Cardiac fibroblast (primary cell): ENCODE measurements around the gene PTAFR.
A peak's percentile ranks its signal among the peaks of the same experiment; 100 is the strongest.

Experiments
- DNase-seq, 2 donors: peaks; one replicate each; pipeline versions ENCODE4 v3.0.0 to v3.0.0-alpha.2; 2010; ENCODE audit warnings: low read depth in 2 of 2
- H3K4me3 ChIP-seq, 2 donors: replicated peaks in 1 of 2; 1 replicate in 1 of 2; 2 replicates in 1 of 2; pipeline ENCODE4 v1.5.1; 2011; ENCODE audit warnings: low read depth in 2 of 2, low read length in 2 of 2, mild to moderate bottlenecking in 2 of 2, moderate library complexity in 1 of 2
- TF ChIP-seq, protein P1 (sequence below): IDR thresholded peaks from one replicate; pipeline ENCODE4 v1.5.1; 2011; ENCODE audit warnings: low read depth, mild to moderate bottlenecking, low read length, inconsistent platforms

The PTAFR gene

DNA sequence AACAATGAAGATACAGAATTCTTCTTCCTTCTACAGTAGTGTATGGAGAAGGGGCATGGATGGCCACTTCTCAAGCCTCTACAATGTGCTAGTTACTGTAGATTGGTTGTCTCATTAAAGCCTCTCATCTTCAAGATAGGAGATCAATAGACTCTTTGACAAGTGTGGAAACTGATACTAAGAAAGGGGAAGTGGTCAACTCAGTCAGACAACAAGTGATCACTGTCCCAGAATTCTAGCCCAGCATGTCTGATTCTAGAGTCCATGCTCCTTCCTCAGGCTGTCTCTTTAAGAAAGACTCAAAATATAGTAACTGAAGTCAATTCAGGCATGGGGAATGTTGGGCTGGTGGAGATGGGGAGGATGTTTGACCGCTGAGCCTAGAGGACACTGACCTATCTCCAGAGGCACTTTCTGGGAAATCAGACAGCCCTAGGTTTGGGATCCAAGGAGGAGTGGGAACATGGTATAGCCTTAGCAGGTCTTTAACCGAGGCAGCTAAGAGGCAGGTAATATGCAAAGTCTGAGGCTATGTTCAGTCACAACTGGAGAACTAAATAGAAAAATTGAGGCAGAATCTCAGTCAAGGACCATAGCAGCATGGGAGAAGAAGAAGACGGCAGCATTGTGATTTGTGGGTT, 48.8 kb downstream of the PTAFR start:
- no peak for DNase-seq
- TF ChIP-seq, protein P1, sequence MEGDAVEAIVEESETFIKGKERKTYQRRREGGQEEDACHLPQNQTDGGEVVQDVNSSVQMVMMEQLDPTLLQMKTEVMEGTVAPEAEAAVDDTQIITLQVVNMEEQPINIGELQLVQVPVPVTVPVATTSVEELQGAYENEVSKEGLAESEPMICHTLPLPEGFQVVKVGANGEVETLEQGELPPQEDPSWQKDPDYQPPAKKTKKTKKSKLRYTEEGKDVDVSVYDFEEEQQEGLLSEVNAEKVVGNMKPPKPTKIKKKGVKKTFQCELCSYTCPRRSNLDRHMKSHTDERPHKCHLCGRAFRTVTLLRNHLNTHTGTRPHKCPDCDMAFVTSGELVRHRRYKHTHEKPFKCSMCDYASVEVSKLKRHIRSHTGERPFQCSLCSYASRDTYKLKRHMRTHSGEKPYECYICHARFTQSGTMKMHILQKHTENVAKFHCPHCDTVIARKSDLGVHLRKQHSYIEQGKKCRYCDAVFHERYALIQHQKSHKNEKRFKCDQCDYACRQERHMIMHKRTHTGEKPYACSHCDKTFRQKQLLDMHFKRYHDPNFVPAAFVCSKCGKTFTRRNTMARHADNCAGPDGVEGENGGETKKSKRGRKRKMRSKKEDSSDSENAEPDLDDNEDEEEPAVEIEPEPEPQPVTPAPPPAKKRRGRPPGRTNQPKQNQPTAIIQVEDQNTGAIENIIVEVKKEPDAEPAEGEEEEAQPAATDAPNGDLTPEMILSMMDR: no peak
- no peak overlapping the region for H3K4me3 ChIP-seq

DNA sequence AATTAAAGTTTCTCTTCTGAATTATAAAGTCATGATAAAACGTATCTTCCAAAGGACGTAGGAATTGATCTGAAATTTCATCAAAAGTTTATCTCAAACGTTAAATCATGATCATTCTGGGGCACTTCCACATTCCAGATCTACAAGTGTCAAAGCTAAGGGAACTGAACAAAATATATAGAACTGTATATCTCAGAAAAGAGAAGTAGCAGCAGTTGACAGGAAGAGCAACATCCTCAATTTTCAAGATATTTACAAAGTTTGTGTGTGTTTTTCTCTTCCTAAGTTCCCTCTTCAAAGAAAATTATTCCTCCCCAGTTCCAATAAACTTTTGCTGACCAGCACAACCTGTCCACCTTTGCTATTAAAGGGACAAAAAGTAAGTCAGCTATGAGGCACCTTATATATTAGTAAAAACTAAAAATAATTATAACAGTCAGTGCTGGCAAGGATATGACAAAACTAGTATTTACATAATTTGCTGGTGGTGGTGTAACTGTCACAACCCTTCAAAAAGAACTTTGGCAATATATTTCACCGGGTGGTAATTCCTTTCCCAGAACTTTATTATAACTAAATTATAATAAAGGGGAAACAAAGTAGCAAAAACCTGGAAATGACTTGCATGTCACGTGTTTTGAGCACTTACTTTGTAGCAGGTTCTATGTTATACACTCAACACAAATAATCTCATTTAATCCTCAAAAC, 49.6 kb downstream of the PTAFR start:
- H3K4me3 ChIP-seq: no peak overlapping the region
- DNase-seq: no peak
- TF ChIP-seq, protein P1: no peak

DNA sequence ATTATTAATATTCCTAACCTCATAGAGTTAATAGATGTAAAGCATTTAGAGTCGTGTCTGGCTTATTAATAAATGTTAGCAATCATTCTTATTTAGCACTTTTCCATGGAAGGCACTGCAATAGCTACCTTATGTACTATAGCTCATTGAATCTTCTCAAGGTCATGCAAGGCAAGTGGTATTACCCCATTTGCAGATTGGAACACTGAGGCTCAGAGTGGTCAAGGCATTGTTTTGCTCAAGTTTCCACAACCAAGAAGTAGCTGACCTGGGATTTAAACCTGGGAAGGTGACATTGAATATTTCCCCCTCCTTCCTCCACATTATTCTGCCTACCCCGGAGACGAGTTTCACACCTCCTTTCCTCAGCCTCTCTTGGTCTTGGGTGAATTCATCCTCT, 50.3 kb downstream of the PTAFR start:
- TF ChIP-seq, protein P1: no peak
- H3K4me3 ChIP-seq: no peak overlapping the region
- DNase-seq: no peak

DNA sequence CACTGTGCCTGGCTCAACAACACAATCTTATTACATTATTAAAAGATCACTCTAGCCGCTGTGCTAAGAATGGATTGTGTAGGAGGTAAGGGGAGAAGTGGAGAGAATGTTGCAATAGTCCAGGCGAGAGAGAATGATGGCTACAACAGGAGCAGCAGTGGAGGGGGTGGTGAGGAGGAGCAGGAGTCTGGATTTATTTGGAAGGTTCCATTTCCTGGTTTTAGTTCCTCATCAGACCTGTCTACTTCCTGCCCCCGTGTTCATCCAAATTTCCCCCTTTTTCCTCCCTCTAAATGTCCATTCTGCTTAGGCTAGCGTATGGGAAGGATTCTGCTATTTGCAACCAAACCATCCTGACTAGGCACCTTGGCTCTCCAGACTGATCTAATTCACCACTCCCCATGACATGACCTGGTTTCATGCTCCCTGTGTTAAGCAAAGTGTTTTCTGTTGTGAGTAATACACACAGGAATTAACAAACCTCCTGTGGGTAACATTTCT, 53.0 kb downstream of the PTAFR start:
- TF ChIP-seq, protein P1: no peak
- no peak overlapping the region for H3K4me3 ChIP-seq
- peak; percentile 78 to 95 for DNase-seq

DNA sequence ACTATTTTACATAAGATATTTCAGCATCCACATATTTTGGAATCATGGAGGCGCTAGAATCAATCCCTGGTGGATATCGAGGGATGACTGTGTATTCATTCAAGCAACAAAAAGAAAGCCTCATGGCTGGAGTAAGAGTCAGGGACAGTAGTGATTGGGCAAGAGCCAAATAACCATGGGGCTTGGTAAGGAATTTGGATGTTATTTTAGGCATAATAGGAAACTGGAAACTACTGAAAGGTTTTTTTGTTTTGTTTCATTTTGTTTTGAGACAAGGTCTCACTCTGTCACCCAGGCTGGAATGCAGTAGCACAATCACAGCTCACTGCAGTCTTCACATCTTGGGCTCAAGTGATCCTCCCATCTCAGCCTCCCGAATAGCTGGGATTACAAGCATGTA, 54.3 kb downstream of the PTAFR start:
- DNase-seq: peak; percentile 37 to 82
- TF ChIP-seq, protein P1: no peak

DNA sequence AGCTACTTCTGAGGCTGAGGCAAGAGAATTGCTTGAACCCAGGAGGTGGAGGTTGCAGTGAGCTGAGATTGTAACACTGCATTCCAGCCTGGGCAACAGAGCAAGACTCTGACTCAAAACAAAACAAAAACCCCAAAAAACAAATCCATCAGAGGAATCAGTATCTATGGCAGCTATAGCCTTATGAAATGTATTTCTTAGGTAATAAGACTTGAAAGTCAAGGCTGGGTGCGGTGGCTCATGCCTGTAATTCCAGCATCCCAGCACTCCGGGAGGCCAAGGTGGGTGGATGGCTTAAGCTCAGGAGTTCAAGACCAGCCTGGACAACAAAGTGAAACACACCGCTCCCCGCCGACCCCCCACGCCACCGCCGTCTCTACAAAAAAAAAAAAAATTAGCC, 56.9 kb downstream of the PTAFR start:
- H3K4me3 ChIP-seq: no peak overlapping the region
- no peak for DNase-seq
- TF ChIP-seq, protein P1: no peak

More for the DNA sequence above, 54.3 kb downstream of the PTAFR start:
- H3K4me3 ChIP-seq: no peak overlapping the region
